Peyer's patch (tissue), 4 donors: ENCODE measurements around the gene LARP4B. TPM values are rescaled to one million over a fixed set of nuclear protein-coding genes. Genes with fewer than 3 reads are reported as not detected.

Source experiments
- DNase-seq, 3 donors: peaks; one replicate each; pipeline ENCODE4 v3.0.0-alpha.2; 2017 to 2019
- H3K27ac ChIP-seq, 4 donors: fragments of 200-600 bp; sonication (generic); one replicate each; pipeline ENCODE4 v1.5.1; 2016 to 2019
- H3K27me3 ChIP-seq, 2 donors: fragments of 200-600 bp; sonication (generic); one replicate each; pipeline ENCODE4 v1.5.1; 2019
- H3K36me3 ChIP-seq, 3 donors: fragments of 200-600 bp; sonication (generic); one replicate each; pipeline ENCODE4 v1.5.1; 2016 to 2019
- H3K4me1 ChIP-seq, 4 donors: fragments of 200-600 bp; sonication (generic); one replicate each; pipeline ENCODE4 v1.5.1; 2016 to 2019
- H3K4me3 ChIP-seq, 4 donors: fragments of 200-600 bp; sonication (generic); 1 replicate in 3 of 4; 2 replicates in 1 of 4; pipeline ENCODE4 v1.5.1; 2016 to 2019; ENCODE audit warnings: mild to moderate bottlenecking in 1 of 4
- H3K9me3 ChIP-seq, 4 donors: fragments of 200-600 bp; sonication (generic); one replicate each; pipeline ENCODE4 v1.5.1; 2016 to 2019; ENCODE audit warnings: mild to moderate bottlenecking in 1 of 4
- POLR2A ChIP-seq, 2 donors: fragments of 450-650 bp; IDR thresholded peaks; one replicate each; pipeline ENCODE4 v1.5.1; 2017; ENCODE audit warnings: antibody characterized with exemption in 2 of 2, mild to moderate bottlenecking in 2 of 2, moderate library complexity in 2 of 2
- total RNA-seq, 4 donors: library from RNA; depleted of rRNA; stranded (reverse); fragments of >200 nt; gene quantifications; one replicate each; pipeline ENCODE4 v1.1.0, GENCODE V29; 2016
- TF ChIP-seq, protein P1 (sequence below), 6 experiments: fragments of 450-650 bp in 4 of 6; fragments of 200-600 bp in 2 of 6; sonication (generic) in 1 of 6; IDR thresholded peaks; one replicate each; pipeline ENCODE4 v1.5.1; 2017 to 2019; ENCODE audit warnings: antibody characterized with exemption in 6 of 6, mild to moderate bottlenecking in 3 of 6, moderate library complexity in 1 of 6

Gene LARP4B
- total RNA-seq, 4 donors from 2014 or later = 77.2 to 106 (median 93.3) TPM

GRCh38 chr10:815338-816090, 116.0 kb downstream of the LARP4B start:
- Histone ChIP-seq H3K4me1 (no peaks in the 10 kb centered on the region), H3K36me3 (peaks cover 0 to 94% (median 0%) of the 10 kb centered on the region in 3 donors), H3K9me3 (no peaks in the 10 kb centered on the region), H3K27ac (no peak overlapping the region), H3K4me3 (no peak overlapping the region), H3K27me3 (no peaks in the 10 kb centered on the region)
- no peak for TF ChIP-seq POLR2A (IDR thresholded peaks at IDR 0.05)
- TF ChIP-seq, protein P1, sequence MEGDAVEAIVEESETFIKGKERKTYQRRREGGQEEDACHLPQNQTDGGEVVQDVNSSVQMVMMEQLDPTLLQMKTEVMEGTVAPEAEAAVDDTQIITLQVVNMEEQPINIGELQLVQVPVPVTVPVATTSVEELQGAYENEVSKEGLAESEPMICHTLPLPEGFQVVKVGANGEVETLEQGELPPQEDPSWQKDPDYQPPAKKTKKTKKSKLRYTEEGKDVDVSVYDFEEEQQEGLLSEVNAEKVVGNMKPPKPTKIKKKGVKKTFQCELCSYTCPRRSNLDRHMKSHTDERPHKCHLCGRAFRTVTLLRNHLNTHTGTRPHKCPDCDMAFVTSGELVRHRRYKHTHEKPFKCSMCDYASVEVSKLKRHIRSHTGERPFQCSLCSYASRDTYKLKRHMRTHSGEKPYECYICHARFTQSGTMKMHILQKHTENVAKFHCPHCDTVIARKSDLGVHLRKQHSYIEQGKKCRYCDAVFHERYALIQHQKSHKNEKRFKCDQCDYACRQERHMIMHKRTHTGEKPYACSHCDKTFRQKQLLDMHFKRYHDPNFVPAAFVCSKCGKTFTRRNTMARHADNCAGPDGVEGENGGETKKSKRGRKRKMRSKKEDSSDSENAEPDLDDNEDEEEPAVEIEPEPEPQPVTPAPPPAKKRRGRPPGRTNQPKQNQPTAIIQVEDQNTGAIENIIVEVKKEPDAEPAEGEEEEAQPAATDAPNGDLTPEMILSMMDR (IDR thresholded peaks at IDR 0.05) = no peak
- no peak for DNase-seq

DNA sequence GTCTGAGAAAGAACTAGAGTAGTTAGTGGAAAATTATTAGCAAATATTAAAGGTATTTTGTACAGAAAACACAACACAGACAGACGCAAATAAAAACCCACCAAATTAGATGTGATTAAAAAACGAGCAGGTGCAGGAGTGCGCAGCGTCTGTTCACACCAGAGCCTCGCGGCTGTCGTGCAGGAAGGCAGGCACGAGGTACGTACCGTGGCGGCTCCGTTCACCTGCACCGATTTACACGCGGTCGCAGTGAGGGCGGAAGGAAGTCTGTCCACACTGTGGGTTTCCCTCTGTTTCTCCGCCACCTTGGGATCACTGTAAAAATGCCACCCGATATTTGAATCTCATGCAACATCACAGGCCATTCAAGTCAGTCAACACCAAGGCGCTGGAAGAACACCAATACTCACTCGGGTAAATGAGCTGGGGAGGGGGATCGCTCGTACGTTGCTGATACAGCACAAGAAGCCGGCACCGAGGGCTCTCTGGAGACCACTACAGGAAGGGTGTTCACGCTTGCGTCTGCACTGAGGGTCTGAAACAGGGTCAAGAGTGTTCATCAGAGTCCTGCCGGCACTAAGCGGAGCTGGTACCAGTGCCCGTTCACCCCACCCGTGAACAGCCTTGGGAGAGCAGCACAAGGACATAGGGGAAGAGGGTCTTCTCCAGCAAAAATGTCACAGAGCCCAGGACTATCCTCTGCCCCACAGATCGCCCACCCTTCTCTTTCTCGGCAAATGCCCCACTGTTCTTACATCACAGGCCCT, 116.8 kb downstream of the LARP4B start:
- DNase-seq = no peak
- Histone ChIP-seq H3K27me3 (no peaks in the 10 kb centered on the region), H3K9me3 (no peaks in the 10 kb centered on the region), H3K4me3 (no peak overlapping the region), H3K27ac (no peak overlapping the region), H3K36me3 (peaks cover 0 to 92% (median 0%) of the 10 kb centered on the region in 3 donors), H3K4me1 (no peaks in the 10 kb centered on the region)
- TF ChIP-seq POLR2A (IDR thresholded peaks at IDR 0.05) = no peak
- TF ChIP-seq, protein P1 (IDR thresholded peaks at IDR 0.05) = no peak

GRCh38 chr10:813286-813685, 118.2 kb downstream of the LARP4B start:
- TF ChIP-seq, protein P1 (IDR thresholded peaks at IDR 0.05) = no peak
- TF ChIP-seq POLR2A (IDR thresholded peaks at IDR 0.05) = no peak
- H3K27me3 ChIP-seq = no peaks in the 10 kb centered on the region
- no peak for DNase-seq
- H3K4me1 ChIP-seq = no peaks in the 10 kb centered on the region
- peaks cover 0 to 90% (median 0%) of the 10 kb centered on the region in 3 donors for H3K36me3 ChIP-seq
- no peak overlapping the region for H3K4me3 ChIP-seq
- no peak overlapping the region for H3K27ac ChIP-seq
- H3K9me3 ChIP-seq = no peaks in the 10 kb centered on the region

GRCh38 chr10:812787-813186, 118.7 kb downstream of the LARP4B start:
- peaks cover 0 to 90% (median 0%) of the 10 kb centered on the region in 3 donors for H3K36me3 ChIP-seq
- TF ChIP-seq POLR2A (IDR thresholded peaks at IDR 0.05) = no peak
- TF ChIP-seq, protein P1 (IDR thresholded peaks at IDR 0.05) = no peak
- no peaks in the 10 kb centered on the region for H3K9me3 ChIP-seq

DNA sequence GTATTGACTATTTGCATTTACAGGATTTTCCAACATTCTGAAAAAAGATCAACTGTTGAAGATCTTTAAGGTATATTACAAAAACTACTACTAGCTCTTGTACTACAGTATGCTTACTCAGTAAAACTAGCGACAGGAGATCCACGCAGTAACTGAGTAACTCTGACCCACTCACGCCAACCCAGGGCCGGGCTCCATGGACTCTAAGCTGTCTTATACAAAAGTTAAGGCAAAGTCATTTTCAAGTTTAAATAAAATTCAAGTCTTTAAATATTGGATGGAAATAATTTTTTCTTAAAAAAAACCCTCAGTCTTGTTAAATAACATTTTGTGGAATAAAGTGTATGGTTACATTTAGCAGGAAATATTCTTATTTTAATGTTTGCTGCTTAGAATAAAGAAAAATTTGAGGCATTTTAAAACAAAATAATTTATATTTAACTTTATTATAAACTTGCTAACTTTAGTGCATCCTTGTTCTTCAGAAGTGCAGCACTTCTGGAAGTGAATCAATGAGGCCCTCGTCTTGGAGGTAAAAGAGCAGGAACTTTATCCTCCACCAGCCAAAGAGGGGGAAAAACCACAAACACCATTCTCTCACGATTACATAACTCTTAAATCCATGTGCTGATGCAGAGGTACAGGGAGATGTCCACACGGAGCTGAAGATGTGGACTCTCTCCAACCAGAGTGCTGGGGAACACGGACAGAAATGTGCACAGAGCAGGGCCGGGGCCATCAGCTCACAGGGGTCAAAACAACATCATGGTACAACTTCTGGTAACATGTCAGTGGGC, 119.9 kb downstream of the LARP4B start:
- no peak for TF ChIP-seq POLR2A (IDR thresholded peaks at IDR 0.05)
- TF ChIP-seq, protein P1 (IDR thresholded peaks at IDR 0.05) = no peak
- no peaks in the 10 kb centered on the region for H3K9me3 ChIP-seq
- peaks cover 0 to 87% (median 0%) of the 10 kb centered on the region in 3 donors for H3K36me3 ChIP-seq

More at GRCh38 chr10:812787-813186, 118.7 kb downstream of the LARP4B start:
- no peak for DNase-seq
- Histone ChIP-seq H3K27me3 (no peaks in the 10 kb centered on the region), H3K4me3 (no peak overlapping the region), H3K4me1 (no peaks in the 10 kb centered on the region), H3K27ac (no peak overlapping the region)

More for the DNA sequence above, 119.9 kb downstream of the LARP4B start:
- Histone ChIP-seq H3K27me3 (no peaks in the 10 kb centered on the region), H3K27ac (no peak overlapping the region), H3K4me1 (no peaks in the 10 kb centered on the region), H3K4me3 (no peak overlapping the region)
- DNase-seq = no peak
